Measurements from ENCODE around the gene SSPN. TPM values are rescaled to one million over a fixed set of nuclear protein-coding genes. Genes with fewer than 3 reads are reported as not detected.

The SSPN gene
- total RNA-seq, 4 donors from 2014 or later: 35.9 to 65.4 (median 53.3) TPM

DNA sequence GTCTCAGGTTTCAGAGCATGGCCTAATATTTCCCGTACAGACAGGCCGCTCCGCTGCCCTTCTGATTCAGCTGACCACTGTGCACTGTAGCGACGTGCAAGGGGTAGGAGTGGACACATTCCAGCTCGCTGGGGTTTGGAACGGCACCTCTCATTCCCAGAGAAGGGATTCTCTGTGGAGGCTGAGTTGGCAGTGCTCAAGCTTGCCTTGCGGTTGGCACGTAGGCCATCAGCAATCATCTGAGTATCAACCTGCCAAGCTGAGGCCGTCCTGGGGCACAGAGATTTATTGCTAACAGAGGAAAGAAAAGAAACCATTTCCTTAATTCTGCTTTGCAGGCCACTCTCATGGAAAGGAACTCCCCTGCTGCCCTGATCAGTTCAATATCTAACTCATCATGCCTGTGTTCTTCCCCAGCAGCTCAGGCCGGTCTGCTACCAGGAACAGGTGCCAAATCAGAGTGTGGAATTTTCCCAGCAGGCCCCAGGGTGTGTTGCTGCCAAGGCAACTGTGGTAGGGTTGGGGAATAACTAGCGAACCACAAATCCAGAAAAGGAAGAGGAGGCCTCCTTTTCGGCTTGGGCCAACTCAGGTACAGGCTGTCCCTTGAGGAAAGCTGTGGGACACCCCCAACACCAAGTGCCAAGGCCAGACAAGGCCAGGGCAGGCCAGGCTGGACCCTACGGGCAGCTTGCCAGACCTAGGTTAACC is 92.5 kb downstream of the SSPN start:
- peak; percentile 48 for ATAC-seq
- TF ChIP-seq EP300 (IDR thresholded peaks at IDR 0.05): no peak
- no peak for TF ChIP-seq POLR2A (IDR thresholded peaks at IDR 0.05)
- no peak for TF ChIP-seq POLR2AphosphoS5 (IDR thresholded peaks at IDR 0.05)
- TF ChIP-seq, protein P1, sequence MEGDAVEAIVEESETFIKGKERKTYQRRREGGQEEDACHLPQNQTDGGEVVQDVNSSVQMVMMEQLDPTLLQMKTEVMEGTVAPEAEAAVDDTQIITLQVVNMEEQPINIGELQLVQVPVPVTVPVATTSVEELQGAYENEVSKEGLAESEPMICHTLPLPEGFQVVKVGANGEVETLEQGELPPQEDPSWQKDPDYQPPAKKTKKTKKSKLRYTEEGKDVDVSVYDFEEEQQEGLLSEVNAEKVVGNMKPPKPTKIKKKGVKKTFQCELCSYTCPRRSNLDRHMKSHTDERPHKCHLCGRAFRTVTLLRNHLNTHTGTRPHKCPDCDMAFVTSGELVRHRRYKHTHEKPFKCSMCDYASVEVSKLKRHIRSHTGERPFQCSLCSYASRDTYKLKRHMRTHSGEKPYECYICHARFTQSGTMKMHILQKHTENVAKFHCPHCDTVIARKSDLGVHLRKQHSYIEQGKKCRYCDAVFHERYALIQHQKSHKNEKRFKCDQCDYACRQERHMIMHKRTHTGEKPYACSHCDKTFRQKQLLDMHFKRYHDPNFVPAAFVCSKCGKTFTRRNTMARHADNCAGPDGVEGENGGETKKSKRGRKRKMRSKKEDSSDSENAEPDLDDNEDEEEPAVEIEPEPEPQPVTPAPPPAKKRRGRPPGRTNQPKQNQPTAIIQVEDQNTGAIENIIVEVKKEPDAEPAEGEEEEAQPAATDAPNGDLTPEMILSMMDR (IDR thresholded peaks at IDR 0.05): no peak
- no peak overlapping the region for H3K4me3 ChIP-seq
- H3K4me1 ChIP-seq: peaks cover 0 to 10% (median 0%) of the 10 kb centered on the region in 3 donors
- no peaks in the 10 kb centered on the region for H3K36me3 ChIP-seq
- H3K9me3 ChIP-seq: peaks cover 0 to 6% (median 0%) of the 10 kb centered on the region in 3 donors
- H3K27ac ChIP-seq: peak overlapping the region in 1 of 4 donors; percentile 19
- no peaks in the 10 kb centered on the region for H3K27me3 ChIP-seq
- WGBS, 2 donors (ENCODE audit: low coverage in 1 of 2): 65 to 72% methylated on average over 7 to 8 of the region's 14 CpGs

DNA sequence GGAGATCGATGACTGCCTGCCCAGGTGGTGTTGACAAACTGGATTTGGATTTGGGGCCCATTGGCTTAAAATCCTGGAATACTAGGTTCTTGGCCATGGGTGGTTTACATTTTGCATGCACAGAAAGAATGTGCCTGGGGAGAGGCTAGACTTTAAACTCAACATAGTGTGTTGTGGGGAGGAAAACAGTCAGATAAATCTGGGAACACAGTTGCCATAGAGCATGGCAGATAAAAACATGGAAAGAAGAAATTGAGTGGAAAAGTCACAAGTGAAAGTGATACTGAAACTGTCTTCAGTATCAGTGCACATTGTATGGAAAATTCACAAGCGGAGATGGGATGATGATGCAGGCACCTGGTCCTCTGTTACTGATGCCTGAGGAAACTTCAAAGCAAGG is 95.2 kb downstream of the SSPN start:
- H3K36me3 ChIP-seq: no peaks in the 10 kb centered on the region
- 74 to 90% methylated on average over 2 of the region's 2 CpGs for WGBS, 2 donors (ENCODE audit: low coverage in 1 of 2)
- no peak for ATAC-seq
- no peak for TF ChIP-seq POLR2AphosphoS5 (IDR thresholded peaks at IDR 0.05)
- no peak for TF ChIP-seq POLR2A (IDR thresholded peaks at IDR 0.05)
- TF ChIP-seq, protein P1 (IDR thresholded peaks at IDR 0.05): no peak
- no peak for TF ChIP-seq EP300 (IDR thresholded peaks at IDR 0.05)
- peaks cover 0 to 10% (median 0%) of the 10 kb centered on the region in 3 donors for H3K4me1 ChIP-seq
- H3K4me3 ChIP-seq: no peak overlapping the region
- H3K9me3 ChIP-seq: peaks cover 0 to 6% (median 0%) of the 10 kb centered on the region in 3 donors
- H3K27ac ChIP-seq: no peak overlapping the region
- no peaks in the 10 kb centered on the region for H3K27me3 ChIP-seq

DNA sequence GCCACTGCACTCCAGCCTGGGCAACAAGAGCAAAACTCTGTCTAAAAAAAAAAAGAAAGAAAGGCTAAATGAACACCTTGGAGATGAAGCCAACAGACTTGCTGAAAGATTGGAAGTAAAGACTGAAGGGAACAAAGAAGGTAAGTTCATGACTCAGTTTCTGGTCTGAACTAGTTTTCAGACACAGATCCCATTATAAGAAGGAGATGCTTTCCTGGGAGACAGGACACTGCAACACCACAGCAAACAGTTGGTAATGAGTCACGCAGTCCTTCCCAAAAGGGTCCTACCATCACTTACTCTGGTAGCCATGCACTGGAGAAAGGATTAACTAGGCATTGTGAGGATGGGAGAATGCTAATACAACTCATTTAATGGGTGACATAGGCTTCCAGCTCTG is 97.2 kb downstream of the SSPN start:
- Histone ChIP-seq H3K4me3 (no peak overlapping the region), H3K36me3 (no peaks in the 10 kb centered on the region), H3K27ac (no peak overlapping the region), H3K9me3 (no peaks in the 10 kb centered on the region), H3K27me3 (no peaks in the 10 kb centered on the region), H3K4me1 (peaks cover 0 to 8% (median 0%) of the 10 kb centered on the region in 3 donors)
- no peak for ATAC-seq
- WGBS, 2 donors (ENCODE audit: low coverage in 1 of 2): 67 to 100% methylated on average over 1 of the region's 1 CpG
- TF ChIP-seq EP300 (IDR thresholded peaks at IDR 0.05) (no peak), POLR2AphosphoS5 (IDR thresholded peaks at IDR 0.05) (no peak), POLR2A (IDR thresholded peaks at IDR 0.05) (no peak)
- TF ChIP-seq, protein P1 (IDR thresholded peaks at IDR 0.05): no peak

DNA sequence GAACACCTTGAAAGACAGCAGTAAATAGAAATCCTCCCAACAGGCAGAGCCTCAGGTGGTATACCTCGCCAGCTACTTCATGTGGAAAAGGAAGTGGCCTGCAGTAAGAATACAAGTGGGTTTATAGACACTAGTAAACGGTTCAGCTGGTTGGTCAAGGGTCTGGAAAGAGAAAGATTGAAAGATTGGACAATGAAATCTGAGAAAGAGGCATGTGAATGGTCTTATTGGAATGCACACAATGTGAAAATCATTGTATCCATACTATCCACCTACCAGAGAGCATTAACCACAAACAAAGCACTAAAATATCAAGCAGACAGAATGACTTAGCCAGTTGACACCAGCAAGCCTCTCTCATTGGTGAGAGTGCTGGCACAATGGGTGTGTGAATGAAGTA is 98.2 kb downstream of the SSPN start:
- H3K27me3 ChIP-seq: no peaks in the 10 kb centered on the region
- 83 to 91% methylated on average over 2 of the region's 2 CpGs for WGBS, 2 donors (ENCODE audit: low coverage in 1 of 2)
- H3K4me1 ChIP-seq: peaks cover 0 to 5% (median 0%) of the 10 kb centered on the region in 3 donors
- H3K36me3 ChIP-seq: no peaks in the 10 kb centered on the region
- ATAC-seq: no peak
- TF ChIP-seq, protein P1 (IDR thresholded peaks at IDR 0.05): no peak
- no peak for TF ChIP-seq POLR2AphosphoS5 (IDR thresholded peaks at IDR 0.05)
- TF ChIP-seq EP300 (IDR thresholded peaks at IDR 0.05): no peak
- no peak for TF ChIP-seq POLR2A (IDR thresholded peaks at IDR 0.05)
- no peak overlapping the region for H3K4me3 ChIP-seq
- H3K27ac ChIP-seq: no peak overlapping the region
- H3K9me3 ChIP-seq: no peaks in the 10 kb centered on the region

DNA sequence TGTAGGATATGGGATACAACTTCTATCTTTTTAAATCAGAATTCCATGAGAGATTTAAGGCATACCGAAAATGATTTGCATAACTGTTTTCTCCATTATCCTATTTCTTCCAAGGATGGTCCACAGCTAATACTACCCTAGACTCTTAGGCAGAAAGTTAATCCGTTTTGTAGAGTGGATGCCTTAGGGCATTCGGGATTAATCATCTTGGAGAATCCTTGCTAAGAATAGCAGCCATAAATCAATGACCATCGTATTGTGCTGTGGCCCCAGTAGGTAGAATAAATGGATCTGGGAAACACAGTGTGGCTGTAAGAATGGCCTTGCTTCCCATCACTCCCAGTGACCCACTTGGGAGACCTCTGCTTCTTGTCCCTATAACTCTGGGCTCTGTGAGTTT is 99.6 kb downstream of the SSPN start:
- Histone ChIP-seq H3K9me3 (no peaks in the 10 kb centered on the region), H3K27me3 (no peaks in the 10 kb centered on the region), H3K36me3 (no peaks in the 10 kb centered on the region), H3K27ac (no peak overlapping the region), H3K4me1 (peaks cover 0 to 16% (median 0%) of the 10 kb centered on the region in 3 donors), H3K4me3 (no peak overlapping the region)
- WGBS, 2 donors (ENCODE audit: low coverage in 1 of 2): 82 to 91% methylated on average over 4 of the region's 4 CpGs
- ATAC-seq: no peak
- TF ChIP-seq POLR2AphosphoS5 (IDR thresholded peaks at IDR 0.05) (no peak), EP300 (IDR thresholded peaks at IDR 0.05) (no peak), POLR2A (IDR thresholded peaks at IDR 0.05) (no peak)
- TF ChIP-seq, protein P1 (IDR thresholded peaks at IDR 0.05): no peak
